K562 (cell line): ENCODE results near the gene PET100. TPM values are rescaled to one million over a fixed set of nuclear protein-coding genes. Genes with fewer than 3 reads are reported as not detected.

Experiments
- ATAC-seq: fragments of 200-7000 bp; cut with Tn5 transposase; 3 replicates; pipeline ENCODE4 v1.9.1; 2020; ENCODE audit warnings: moderate library complexity
- BruUV-seq: library from RNA; stranded (reverse); fragments of 400-500 nt; replicated peaks from 2 replicates; lab custom pipeline; 2021; lab: Mats Ljungman, UMichigan
- CTCF ChIA-PET: fragments of 300-600 bp; formaldehyde crosslinking; extraction: SDS; loops from one replicate; lab custom pipeline; 2021; ENCODE audit warnings: low intra/inter-chr PET ratio; lab: Yijun Ruan, JAX
- POLR2A ChIA-PET: fragments of 300-600, 350-650 bp; sonication (Branson Sonifier 250); formaldehyde crosslinking; extraction: SDS; loops from one replicate; lab custom pipeline; 2021; ENCODE audit warnings: antibody characterized with exemption, inconsistent platforms; lab: Yijun Ruan, JAX
- DNase-seq, 4 experiments: peaks; one replicate each; pipeline versions ENCODE4 v3.0.0 to v3.0.0-alpha.2; 2011 to 2018; ENCODE audit warnings: low spot score in 3 of 4, mixed read lengths in 3 of 4; ENCODE audit errors: extremely low read depth in 1 of 4
- FAIRE-seq: peaks from 2 replicates; lab custom pipeline; 2011; peaks lifted over from hg19 to GRCh38; lab: Jason Lieb, UNC
- H2AFZ ChIP-seq: 2 replicates; pipeline ENCODE4 v1.6.0; 2011; ENCODE audit warnings: low read depth, low read length, control low read depth, inconsistent platforms
- H3K27ac ChIP-seq: fragments of 200-600 bp; 3 replicates; pipeline ENCODE4 v1.8.0; 2011; ENCODE audit warnings: low read depth, mild to moderate bottlenecking, control low read depth, inconsistent platforms, low read length, moderate library complexity, mixed read lengths; ENCODE audit errors: extremely low read depth
- H3K27me3 ChIP-seq, 2 experiments: fragments of 300-600 bp in 1 of 2; 2 replicates in 1 of 2; 3 replicates in 1 of 2; pipeline versions ENCODE4 v1.6.0 to v1.8.0; 2011; ENCODE audit warnings: inconsistent platforms in 2 of 2, low read length in 2 of 2, mild to moderate bottlenecking in 1 of 2, mixed read lengths in 1 of 2, moderate library complexity in 1 of 2; ENCODE audit not compliant: control insufficient read depth in 2 of 2, insufficient read depth in 2 of 2
- H3K36me3 ChIP-seq: fragments of 300-600 bp; 3 replicates; pipeline ENCODE4 v1.8.0; 2011; ENCODE audit warnings: mild to moderate bottlenecking, low read length, inconsistent platforms; ENCODE audit not compliant: control insufficient read depth, insufficient read depth
- H3K4me1 ChIP-seq, 2 experiments: fragments of 200-600 bp in 1 of 2; replicated peaks in 1 of 2; 2 replicates in 1 of 2; 3 replicates in 1 of 2; pipeline versions ENCODE4 v1.5.1 to v1.8.0; 2011; ENCODE audit warnings: inconsistent platforms in 2 of 2, low read length in 2 of 2, mild to moderate bottlenecking in 1 of 2, mixed read lengths in 1 of 2, moderate library complexity in 1 of 2; ENCODE audit not compliant: control insufficient read depth in 2 of 2, insufficient read depth in 2 of 2
- H3K4me2 ChIP-seq: 2 replicates; pipeline ENCODE4 v1.6.1; 2011; ENCODE audit warnings: low read length, control low read depth, inconsistent platforms, mixed read lengths; ENCODE audit not compliant: insufficient read depth
- H3K4me3 ChIP-seq: fragments of 200-600 bp; sonication (generic), shearing (Covaris generic); 2 replicates; pipeline ENCODE4 v1.5.1; 2016; ENCODE audit warnings: control low read depth, inconsistent platforms
- H3K79me2 ChIP-seq: fragments of 200-600 bp; 3 replicates; pipeline ENCODE4 v1.8.0; 2011; ENCODE audit warnings: low read length, inconsistent platforms; ENCODE audit not compliant: control insufficient read depth, insufficient read depth
- H3K9ac ChIP-seq, 2 experiments: 2 replicates each; pipeline versions ENCODE4 v1.6.0 to v1.6.1; 2011; ENCODE audit warnings: low read depth in 2 of 2, low read length in 2 of 2, control low read depth in 1 of 2, inconsistent platforms in 1 of 2, mild to moderate bottlenecking in 1 of 2, mixed read lengths in 1 of 2; ENCODE audit not compliant: insufficient read depth in 1 of 2
- H3K9me1 ChIP-seq: one replicate; pipeline ENCODE4 v1.6.0; 2011; ENCODE audit warnings: inconsistent platforms, mild to moderate bottlenecking, low read length, moderate library complexity; ENCODE audit not compliant: control insufficient read depth, insufficient read depth
- H3K9me3 ChIP-seq: replicated peaks from 2 replicates; pipeline ENCODE4 v1.5.1; 2011; ENCODE audit warnings: low read depth, low read length, inconsistent platforms; ENCODE audit not compliant: control insufficient read depth, insufficient read depth
- H4K20me1 ChIP-seq: replicated peaks from 2 replicates; pipeline ENCODE4 v1.6.1; 2011; ENCODE audit warnings: low read length, inconsistent platforms, mixed read lengths; ENCODE audit not compliant: control insufficient read depth, insufficient read depth
- NFATC3 ChIP-seq: fragments of 450-650 bp; IDR thresholded peaks from 2 replicates; pipeline ENCODE4 v1.6.1; 2017; ENCODE audit warnings: mild to moderate bottlenecking
- NUFIP1 ChIP-seq: fragments of 450-650 bp; IDR thresholded peaks from 2 replicates; pipeline ENCODE4 v1.6.1; 2018; ENCODE audit not compliant: partially characterized antibody
- POLR2A ChIP-seq: fragments of 450-650 bp; conservative IDR thresholded peaks from 2 replicates; pipeline ENCODE4 v1.6.1; 2016
- POLR2G ChIP-seq: fragments of 200-400 bp; formaldehyde crosslinking; IDR thresholded peaks from 2 replicates; pipeline ENCODE4 v1.6.1; 2017; ENCODE audit warnings: low read depth, mild to moderate bottlenecking, antibody characterized with exemption, low read length, moderate library complexity
- POU5F1 ChIP-seq: fragments of 150-350 bp; IDR thresholded peaks from 2 replicates; pipeline ENCODE4 v1.6.1; 2014; ENCODE audit warnings: borderline replicate concordance, low read length, low read depth, mild to moderate bottlenecking; ENCODE audit not compliant: partially characterized antibody
- RBFOX2 ChIP-seq: fragments of 200-400 bp; formaldehyde crosslinking; IDR thresholded peaks from 2 replicates; pipeline ENCODE4 v1.6.1; 2017; ENCODE audit warnings: low read depth, mild to moderate bottlenecking, low read length, moderate library complexity
- SRSF3 ChIP-seq: fragments of 200-400 bp; formaldehyde crosslinking; IDR thresholded peaks from 2 replicates; pipeline ENCODE4 v1.6.1; 2016; ENCODE audit warnings: mild to moderate bottlenecking, low read length, moderate library complexity; ENCODE audit not compliant: insufficient read depth
- ZNF140 ChIP-seq: fragments of 250-450 bp; sonication (Bioruptor Pico); IDR thresholded peaks from 2 replicates; pipeline ENCODE4 v1.8.0; 2021; ENCODE audit warnings: moderate library complexity, mild to moderate bottlenecking, inconsistent platforms
- ZNF717 ChIP-seq: fragments of 250-450 bp; sonication (Bioruptor Pico); IDR thresholded peaks from 2 replicates; pipeline ENCODE4 v1.5.0; 2021
- ZNF780A ChIP-seq: fragments of 250-450 bp; sonication (Bioruptor Pico); IDR thresholded peaks from 2 replicates; pipeline ENCODE4 v1.5.0; 2021; ENCODE audit warnings: mild to moderate bottlenecking
- WGBS: fragments of 100-300 bp; shearing (Covaris generic); methylation state at CpG from one replicate; pipeline ENCODE4 v1.1.6; 2016; ENCODE audit warnings: low coverage, mixed read lengths; ENCODE audit not compliant: insufficient coverage; ENCODE audit errors: missing lambda C conversion rate; 5-methylcytosine and 5-hydroxymethylcytosine counted together
- in situ Hi-C: fragments of 300-500 bp; cut with MboI; formaldehyde crosslinking; loops from 4 replicates; pipeline ENCODE4 v1.15.0; 2018; ENCODE audit warnings: inconsistent platforms, mixed read lengths
- intact Hi-C: fragments of 100-400 bp; cut with micrococcal nuclease; formaldehyde crosslinking; loops from 2 replicates; pipeline ENCODE4 v1.14.2; 2022
- polyA plus RNA-seq, 8 experiments: library from polyadenylated mRNA; depleted of rRNA in 4 of 8; stranded (reverse) in 5 of 8; unstranded in 3 of 8; fragments of >200 nt; fragmentation: Nextera tagmentation in 2 of 8; fragmentation: Illumina TruSeq in 1 of 8; extraction: Ambion mirVana in 2 of 8; extraction: Trizol in 1 of 8; gene quantifications; 2 replicates each; pipeline versions ENCODE4 v1.2.1 to v1.2.3, GENCODE V29; 2011 to 2014; ENCODE audit warnings: inconsistent platforms in 1 of 8, missing spikeins in 1 of 8
- total RNA-seq, 7 experiments: library from RNA; depleted of rRNA in 6 of 7; stranded (reverse); fragments of >200 nt in 6 of 7; fragmentation: Illumina TruSeq in 2 of 7; extraction: Trizol in 2 of 7; gene quantifications; 2 replicates each; pipeline versions ENCODE4 v1.2.1 to v1.2.3, GENCODE V29; 2011 to 2021; ENCODE audit warnings: low replicate concordance in 1 of 7
- TF ChIP-seq, protein P1 (sequence below): fragments of 450-650 bp; IDR thresholded peaks from 2 replicates; pipeline ENCODE4 v1.7.0; 2016; ENCODE audit warnings: borderline replicate concordance
- TF ChIP-seq, protein P2 (sequence below): fragments of 250-450 bp; sonication (Bioruptor Pico); IDR thresholded peaks from 2 replicates; pipeline ENCODE4 v1.5.0; 2021; ENCODE audit warnings: mild to moderate bottlenecking, borderline replicate concordance
- TF ChIP-seq, protein P3 (sequence below): sonication (generic); formaldehyde crosslinking; IDR thresholded peaks from 2 replicates; pipeline ENCODE4 v1.8.0; 2022; ENCODE audit warnings: mild to moderate bottlenecking, low read depth, missing genetic modification reagents
- TF ChIP-seq, protein P4 (sequence below): fragments of 450-650 bp; IDR thresholded peaks from 2 replicates; pipeline ENCODE4 v1.6.1; 2018; ENCODE audit warnings: mild to moderate bottlenecking, low read depth; ENCODE audit not compliant: partially characterized antibody
- TF ChIP-seq, protein P5 (sequence below): fragments of 250-450 bp; sonication (Bioruptor Pico); IDR thresholded peaks from 2 replicates; pipeline ENCODE4 v1.8.0; 2022; ENCODE audit warnings: moderate library complexity, mild to moderate bottlenecking, inconsistent platforms

The PET100 gene
- total and polyA plus RNA-seq, 9 of the 15 experiments (the other 6 are each of a cell fraction or from before 2014, with no cell fraction given) = 62.3 to 351 (median 98.3) TPM

DNA sequence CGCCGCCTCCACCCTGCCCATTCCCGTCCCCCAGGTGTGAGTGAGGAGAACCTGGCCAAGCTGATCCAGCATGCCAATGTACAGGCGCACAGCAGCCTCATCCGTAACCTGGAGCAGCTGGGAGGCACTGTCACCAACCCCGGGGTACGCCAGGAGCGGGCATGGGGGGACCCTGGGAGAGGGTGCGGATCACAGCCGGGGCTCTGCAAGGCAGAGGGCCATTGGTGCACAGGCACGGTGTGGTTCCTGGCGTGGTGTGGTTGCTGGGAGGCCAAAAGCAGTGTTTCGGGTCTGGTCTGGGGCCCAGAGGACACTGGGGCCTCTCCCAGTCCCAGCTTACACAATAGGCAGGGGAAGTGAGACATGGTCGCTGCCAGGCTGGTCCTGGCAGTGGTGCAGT, 15.6 kb downstream of the PET100 start:
- no peaks in the 10 kb centered on the region for H3K9me1 ChIP-seq
- ATAC-seq (no peak), FAIRE-seq (no peak), DNase-seq (no peak)
- peaks cover 4% of the 10 kb centered on the region; the same call in 2 of the 3 replicates for H3K79me2 ChIP-seq
- H3K4me2 ChIP-seq = no peak overlapping the region
- intact Hi-C loops = no loop called here
- in situ Hi-C loops = no loop called here
- no TSS peak for BruUV-seq
- POLR2A ChIA-PET = interaction anchor here (2.0 kb wide), 1 partner anchor 10 kb away, joined by 8 read pairs; no protein-coding TSS in a partner anchor
- no peak overlapping the region for H3K4me3 ChIP-seq
- TF ChIP-seq, protein P1, sequence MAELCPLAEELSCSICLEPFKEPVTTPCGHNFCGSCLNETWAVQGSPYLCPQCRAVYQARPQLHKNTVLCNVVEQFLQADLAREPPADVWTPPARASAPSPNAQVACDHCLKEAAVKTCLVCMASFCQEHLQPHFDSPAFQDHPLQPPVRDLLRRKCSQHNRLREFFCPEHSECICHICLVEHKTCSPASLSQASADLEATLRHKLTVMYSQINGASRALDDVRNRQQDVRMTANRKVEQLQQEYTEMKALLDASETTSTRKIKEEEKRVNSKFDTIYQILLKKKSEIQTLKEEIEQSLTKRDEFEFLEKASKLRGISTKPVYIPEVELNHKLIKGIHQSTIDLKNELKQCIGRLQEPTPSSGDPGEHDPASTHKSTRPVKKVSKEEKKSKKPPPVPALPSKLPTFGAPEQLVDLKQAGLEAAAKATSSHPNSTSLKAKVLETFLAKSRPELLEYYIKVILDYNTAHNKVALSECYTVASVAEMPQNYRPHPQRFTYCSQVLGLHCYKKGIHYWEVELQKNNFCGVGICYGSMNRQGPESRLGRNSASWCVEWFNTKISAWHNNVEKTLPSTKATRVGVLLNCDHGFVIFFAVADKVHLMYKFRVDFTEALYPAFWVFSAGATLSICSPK = no peak
- TF ChIP-seq POLR2G (peak; percentile 62), POU5F1 (no peak), POLR2A (peak; percentile 14; the same call in 1 of the 2 replicates), ZNF140 (CRISPR knock-in tag) (no peak), SRSF3 (no peak), ZNF717 (CRISPR knock-in tag) (no peak), RBFOX2 (peak; percentile 62), ZNF780A (CRISPR knock-in tag) (no peak), NUFIP1 (no peak), NFATC3 (no peak)
- TF ChIP-seq, protein P2, sequence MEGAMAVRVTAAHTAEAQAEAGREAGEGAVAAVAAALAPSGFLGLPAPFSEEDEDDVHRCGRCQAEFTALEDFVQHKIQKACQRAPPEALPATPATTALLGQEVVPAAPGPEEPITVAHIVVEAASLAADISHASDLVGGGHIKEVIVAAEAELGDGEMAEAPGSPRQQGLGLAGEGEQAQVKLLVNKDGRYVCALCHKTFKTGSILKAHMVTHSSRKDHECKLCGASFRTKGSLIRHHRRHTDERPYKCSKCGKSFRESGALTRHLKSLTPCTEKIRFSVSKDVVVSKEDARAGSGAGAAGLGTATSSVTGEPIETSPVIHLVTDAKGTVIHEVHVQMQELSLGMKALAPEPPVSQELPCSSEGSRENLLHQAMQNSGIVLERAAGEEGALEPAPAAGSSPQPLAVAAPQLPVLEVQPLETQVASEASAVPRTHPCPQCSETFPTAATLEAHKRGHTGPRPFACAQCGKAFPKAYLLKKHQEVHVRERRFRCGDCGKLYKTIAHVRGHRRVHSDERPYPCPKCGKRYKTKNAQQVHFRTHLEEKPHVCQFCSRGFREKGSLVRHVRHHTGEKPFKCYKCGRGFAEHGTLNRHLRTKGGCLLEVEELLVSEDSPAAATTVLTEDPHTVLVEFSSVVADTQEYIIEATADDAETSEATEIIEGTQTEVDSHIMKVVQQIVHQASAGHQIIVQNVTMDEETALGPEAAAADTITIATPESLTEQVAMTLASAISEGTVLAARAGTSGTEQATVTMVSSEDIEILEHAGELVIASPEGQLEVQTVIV (CRISPR knock-in tag) = no peak
- TF ChIP-seq, protein P3, sequence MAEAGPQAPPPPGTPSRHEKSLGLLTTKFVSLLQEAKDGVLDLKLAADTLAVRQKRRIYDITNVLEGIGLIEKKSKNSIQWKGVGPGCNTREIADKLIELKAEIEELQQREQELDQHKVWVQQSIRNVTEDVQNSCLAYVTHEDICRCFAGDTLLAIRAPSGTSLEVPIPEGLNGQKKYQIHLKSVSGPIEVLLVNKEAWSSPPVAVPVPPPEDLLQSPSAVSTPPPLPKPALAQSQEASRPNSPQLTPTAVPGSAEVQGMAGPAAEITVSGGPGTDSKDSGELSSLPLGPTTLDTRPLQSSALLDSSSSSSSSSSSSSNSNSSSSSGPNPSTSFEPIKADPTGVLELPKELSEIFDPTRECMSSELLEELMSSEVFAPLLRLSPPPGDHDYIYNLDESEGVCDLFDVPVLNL (CRISPR knock-in tag) = no peak
- TF ChIP-seq, protein P4, sequence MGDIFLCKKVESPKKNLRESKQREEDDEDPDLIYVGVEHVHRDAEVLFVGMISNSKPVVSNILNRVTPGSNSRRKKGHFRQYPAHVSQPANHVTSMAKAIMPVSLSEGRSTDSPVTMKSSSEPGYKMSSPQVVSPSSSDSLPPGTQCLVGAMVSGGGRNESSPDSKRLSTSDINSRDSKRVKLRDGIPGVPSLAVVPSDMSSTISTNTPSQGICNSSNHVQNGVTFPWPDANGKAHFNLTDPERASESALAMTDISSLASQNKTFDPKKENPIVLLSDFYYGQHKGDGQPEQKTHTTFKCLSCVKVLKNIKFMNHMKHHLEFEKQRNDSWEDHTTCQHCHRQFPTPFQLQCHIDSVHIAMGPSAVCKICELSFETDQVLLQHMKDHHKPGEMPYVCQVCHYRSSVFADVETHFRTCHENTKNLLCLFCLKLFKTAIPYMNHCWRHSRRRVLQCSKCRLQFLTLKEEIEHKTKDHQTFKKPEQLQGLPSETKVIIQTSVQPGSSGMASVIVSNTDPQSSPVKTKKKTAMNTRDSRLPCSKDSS = no peak
- TF ChIP-seq, protein P5, sequence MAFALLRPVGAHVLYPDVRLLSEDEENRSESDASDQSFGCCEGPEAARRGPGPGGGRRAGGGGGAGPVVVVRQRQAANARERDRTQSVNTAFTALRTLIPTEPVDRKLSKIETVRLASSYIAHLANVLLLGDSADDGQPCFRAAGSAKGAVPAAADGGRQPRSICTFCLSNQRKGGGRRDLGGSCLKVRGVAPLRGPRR (CRISPR knock-in tag) = no peak
- TF ChIP-seq, all 486 proteins: peak for 3
- CTCF ChIA-PET = no interaction called here
- WGBS = 94% methylated on average over 12 of the region's 14 CpGs
- H3K36me3 ChIP-seq = peaks cover 57% of the 10 kb centered on the region; the same call in 2 of the 3 replicates
- H4K20me1 ChIP-seq = peaks cover 10% of the 10 kb centered on the region
- no peaks in the 10 kb centered on the region; a peak in 1 of 5 replicates for H3K27me3 ChIP-seq
- H3K27ac ChIP-seq = no peak overlapping the region
- H3K9ac ChIP-seq = no peak overlapping the region
- H3K9me3 ChIP-seq = peaks cover under 1% of the 10 kb centered on the region; the same call in 1 of the 2 replicates
- no peak overlapping the region for H2AFZ ChIP-seq
- H3K4me1 ChIP-seq = peaks cover 0 to 61% of the 10 kb centered on the region in 2 experiments; a peak in 4 of 5 replicates
